K562 (cell line): Measurements from ENCODE around the gene TECPR2. TPM values are rescaled to one million over a fixed set of nuclear protein-coding genes. Genes with fewer than 3 reads are reported as not detected.

Source experiments
- ATAC-seq: fragments of 200-7000 bp; cut with Tn5 transposase; 3 replicates; pipeline ENCODE4 v1.9.1; 2020; ENCODE audit warnings: moderate library complexity
- BruUV-seq: library from RNA; stranded (reverse); fragments of 400-500 nt; replicated peaks from 2 replicates; lab custom pipeline; 2021; lab: Mats Ljungman, UMichigan
- CTCF ChIA-PET: fragments of 300-600 bp; formaldehyde crosslinking; extraction: SDS; loops from one replicate; lab custom pipeline; 2021; ENCODE audit warnings: low intra/inter-chr PET ratio; lab: Yijun Ruan, JAX
- POLR2A ChIA-PET: fragments of 300-600, 350-650 bp; sonication (Branson Sonifier 250); formaldehyde crosslinking; extraction: SDS; loops from one replicate; lab custom pipeline; 2021; ENCODE audit warnings: antibody characterized with exemption, inconsistent platforms; lab: Yijun Ruan, JAX
- DNase-seq, 4 experiments: peaks; one replicate each; pipeline versions ENCODE4 v3.0.0 to v3.0.0-alpha.2; 2011 to 2018; ENCODE audit warnings: low spot score in 3 of 4, mixed read lengths in 3 of 4; ENCODE audit errors: extremely low read depth in 1 of 4
- FAIRE-seq: peaks from 2 replicates; lab custom pipeline; 2011; peaks lifted over from hg19 to GRCh38; lab: Jason Lieb, UNC
- H2AFZ ChIP-seq: 2 replicates; pipeline ENCODE4 v1.6.0; 2011; ENCODE audit warnings: low read depth, low read length, control low read depth, inconsistent platforms
- H3K27ac ChIP-seq: fragments of 200-600 bp; 3 replicates; pipeline ENCODE4 v1.8.0; 2011; ENCODE audit warnings: low read depth, mild to moderate bottlenecking, control low read depth, inconsistent platforms, low read length, moderate library complexity, mixed read lengths; ENCODE audit errors: extremely low read depth
- H3K27me3 ChIP-seq, 2 experiments: fragments of 300-600 bp in 1 of 2; 2 replicates in 1 of 2; 3 replicates in 1 of 2; pipeline versions ENCODE4 v1.6.0 to v1.8.0; 2011; ENCODE audit warnings: inconsistent platforms in 2 of 2, low read length in 2 of 2, mild to moderate bottlenecking in 1 of 2, mixed read lengths in 1 of 2, moderate library complexity in 1 of 2; ENCODE audit not compliant: control insufficient read depth in 2 of 2, insufficient read depth in 2 of 2
- H3K36me3 ChIP-seq: fragments of 300-600 bp; 3 replicates; pipeline ENCODE4 v1.8.0; 2011; ENCODE audit warnings: mild to moderate bottlenecking, low read length, inconsistent platforms; ENCODE audit not compliant: control insufficient read depth, insufficient read depth
- H3K4me1 ChIP-seq, 2 experiments: fragments of 200-600 bp in 1 of 2; replicated peaks in 1 of 2; 2 replicates in 1 of 2; 3 replicates in 1 of 2; pipeline versions ENCODE4 v1.5.1 to v1.8.0; 2011; ENCODE audit warnings: inconsistent platforms in 2 of 2, low read length in 2 of 2, mild to moderate bottlenecking in 1 of 2, mixed read lengths in 1 of 2, moderate library complexity in 1 of 2; ENCODE audit not compliant: control insufficient read depth in 2 of 2, insufficient read depth in 2 of 2
- H3K4me2 ChIP-seq: 2 replicates; pipeline ENCODE4 v1.6.1; 2011; ENCODE audit warnings: low read length, control low read depth, inconsistent platforms, mixed read lengths; ENCODE audit not compliant: insufficient read depth
- H3K4me3 ChIP-seq: fragments of 200-600 bp; sonication (generic), shearing (Covaris generic); 2 replicates; pipeline ENCODE4 v1.5.1; 2016; ENCODE audit warnings: control low read depth, inconsistent platforms
- H3K79me2 ChIP-seq: fragments of 200-600 bp; 3 replicates; pipeline ENCODE4 v1.8.0; 2011; ENCODE audit warnings: low read length, inconsistent platforms; ENCODE audit not compliant: control insufficient read depth, insufficient read depth
- H3K9ac ChIP-seq, 2 experiments: 2 replicates each; pipeline versions ENCODE4 v1.6.0 to v1.6.1; 2011; ENCODE audit warnings: low read depth in 2 of 2, low read length in 2 of 2, control low read depth in 1 of 2, inconsistent platforms in 1 of 2, mild to moderate bottlenecking in 1 of 2, mixed read lengths in 1 of 2; ENCODE audit not compliant: insufficient read depth in 1 of 2
- H3K9me1 ChIP-seq: one replicate; pipeline ENCODE4 v1.6.0; 2011; ENCODE audit warnings: inconsistent platforms, mild to moderate bottlenecking, low read length, moderate library complexity; ENCODE audit not compliant: control insufficient read depth, insufficient read depth
- H3K9me3 ChIP-seq: replicated peaks from 2 replicates; pipeline ENCODE4 v1.5.1; 2011; ENCODE audit warnings: low read depth, low read length, inconsistent platforms; ENCODE audit not compliant: control insufficient read depth, insufficient read depth
- H4K20me1 ChIP-seq: replicated peaks from 2 replicates; pipeline ENCODE4 v1.6.1; 2011; ENCODE audit warnings: low read length, inconsistent platforms, mixed read lengths; ENCODE audit not compliant: control insufficient read depth, insufficient read depth
- FOXA3 ChIP-seq, 2 experiments: fragments of 450-650 bp in 1 of 2; sonication (generic) in 1 of 2; formaldehyde crosslinking; IDR thresholded peaks in 1 of 2; conservative IDR thresholded peaks in 1 of 2; 2 replicates each; pipeline versions ENCODE4 v1.4.0 to v1.8.0; 2020 to 2022; ENCODE audit warnings: mild to moderate bottlenecking in 2 of 2, missing genetic modification reagents in 1 of 2
- HINFP ChIP-seq: fragments of 450-650 bp; conservative IDR thresholded peaks from 2 replicates; pipeline ENCODE4 v1.6.1; 2016; ENCODE audit warnings: missing genetic modification characterization, low read depth, mild to moderate bottlenecking, control low read depth, missing compliant biosample characterization
- NCOA2 ChIP-seq, 2 experiments: fragments of 450-650 bp; IDR thresholded peaks; 2 replicates each; pipeline ENCODE4 v1.6.1; 2018; ENCODE audit warnings: mild to moderate bottlenecking in 2 of 2, moderate library complexity in 1 of 2; ENCODE audit not compliant: partially characterized antibody in 2 of 2
- NR2C2 ChIP-seq, 2 experiments: fragments of 200-800 bp in 1 of 2; sonication (Bioruptor generic) in 1 of 2; sonication (generic) in 1 of 2; formaldehyde crosslinking in 1 of 2; IDR thresholded peaks; 2 replicates each; pipeline versions ENCODE4 v1.6.1 to v1.8.0; 2016 to 2022; ENCODE audit warnings: mild to moderate bottlenecking in 1 of 2, missing compliant biosample characterization in 1 of 2, missing genetic modification characterization in 1 of 2, missing genetic modification reagents in 1 of 2
- PHF8 ChIP-seq: fragments of 200-600 bp; sonication (generic); IDR thresholded peaks from 2 replicates; pipeline ENCODE4 v1.6.1; 2012; ENCODE audit warnings: mixed run types, mild to moderate bottlenecking, inconsistent platforms, low read length, moderate library complexity, borderline replicate concordance
- POLR2G ChIP-seq: fragments of 200-400 bp; formaldehyde crosslinking; IDR thresholded peaks from 2 replicates; pipeline ENCODE4 v1.6.1; 2017; ENCODE audit warnings: low read depth, mild to moderate bottlenecking, antibody characterized with exemption, low read length, moderate library complexity
- PYGO2 ChIP-seq: fragments of 450-650 bp; IDR thresholded peaks from 2 replicates; pipeline ENCODE4 v1.6.1; 2016; ENCODE audit warnings: mild to moderate bottlenecking, missing genetic modification characterization, moderate library complexity, missing compliant biosample characterization
- RBFOX2 ChIP-seq: fragments of 200-400 bp; formaldehyde crosslinking; IDR thresholded peaks from 2 replicates; pipeline ENCODE4 v1.6.1; 2017; ENCODE audit warnings: low read depth, mild to moderate bottlenecking, low read length, moderate library complexity
- ZFX ChIP-seq: sonication (generic); formaldehyde crosslinking; IDR thresholded peaks from 2 replicates; pipeline ENCODE4 v1.8.0; 2022; ENCODE audit warnings: mild to moderate bottlenecking, missing genetic modification reagents, moderate library complexity
- ZNF561 ChIP-seq: fragments of 450-650 bp; formaldehyde crosslinking; conservative IDR thresholded peaks from 2 replicates; pipeline ENCODE4 v1.4.0; 2020; ENCODE audit warnings: mild to moderate bottlenecking, moderate library complexity
- whole genome bisulfite sequencing: fragments of 100-300 bp; shearing (Covaris generic); methylation state at CpG from one replicate; pipeline ENCODE4 v1.1.6; 2016; ENCODE audit warnings: low coverage, mixed read lengths; ENCODE audit not compliant: insufficient coverage; ENCODE audit errors: missing lambda C conversion rate; 5-methylcytosine and 5-hydroxymethylcytosine counted together
- in situ Hi-C: fragments of 300-500 bp; cut with MboI; formaldehyde crosslinking; loops from 4 replicates; pipeline ENCODE4 v1.15.0; 2018; ENCODE audit warnings: inconsistent platforms, mixed read lengths
- intact Hi-C: fragments of 100-400 bp; cut with micrococcal nuclease; formaldehyde crosslinking; loops from 2 replicates; pipeline ENCODE4 v1.14.2; 2022
- polyA plus RNA-seq, 8 experiments: library from polyadenylated mRNA; depleted of rRNA in 4 of 8; stranded (reverse) in 5 of 8; unstranded in 3 of 8; fragments of >200 nt; fragmentation: Nextera tagmentation in 2 of 8; fragmentation: Illumina TruSeq in 1 of 8; extraction: Ambion mirVana in 2 of 8; extraction: Trizol in 1 of 8; gene quantifications; 2 replicates each; pipeline versions ENCODE4 v1.2.1 to v1.2.3, GENCODE V29; 2011 to 2014; ENCODE audit warnings: inconsistent platforms in 1 of 8, missing spikeins in 1 of 8
- total RNA-seq, 7 experiments: library from RNA; depleted of rRNA in 6 of 7; stranded (reverse); fragments of >200 nt in 6 of 7; fragmentation: Illumina TruSeq in 2 of 7; extraction: Trizol in 2 of 7; gene quantifications; 2 replicates each; pipeline versions ENCODE4 v1.2.1 to v1.2.3, GENCODE V29; 2011 to 2021; ENCODE audit warnings: low replicate concordance in 1 of 7

Gene TECPR2
- total and polyA plus RNA-seq, 9 of the 15 experiments (the other 6 are each of a cell fraction or from before 2014, with no cell fraction given): 0.04 to 3.0 (median 0.83) TPM

GRCh38 chr14:102320033-102320660 lies 42.6 kb upstream of the TECPR2 start:
- Histone ChIP-seq H3K4me1 (peaks cover 20 to 21% of the 10 kb centered on the region in 2 experiments; a peak in 4 of 5 replicates), H3K9ac (peak overlapping the region; percentile 91 to 97), H3K27me3 (no peaks in the 10 kb centered on the region), H3K9me3 (no peaks in the 10 kb centered on the region), H3K27ac (peak overlapping the region; percentile 76), H3K9me1 (no peaks in the 10 kb centered on the region)
- POLR2A ChIA-PET: interaction anchor here (0.6 kb wide), 1 partner anchor 325 kb away, joined by 3 read pairs; no protein-coding TSS in a partner anchor
- BruUV-seq: no TSS peak
- in situ Hi-C loops: loop anchor here (10.0 kb wide), 1 partner anchor 195 kb away; no protein-coding TSS in a partner anchor
- ATAC-seq: no peak
- DNase-seq: peak; percentile 19 to 63 (median 44)
- TF ChIP-seq ZFX (CRISPR knock-in tag) (peak; percentile 69), RBFOX2 (0 out of 2 replicates have a peak, but pooled peaks have one; percentile 3), POLR2G (peak; percentile 41; the same call in 1 of the 2 replicates), PYGO2 (tag) (no peak), NCOA2 (IDR thresholded peaks at IDR 0.05; ENCODE audit: partially characterized antibody in 2 of 2) (no peak), ZNF561 (no peak), FOXA3 (CRISPR knock-in tag; conservative IDR thresholded peaks at IDR 0.05 in 1 of 2, IDR thresholded peaks at IDR 0.05 in 1 of 2) (0 out of 4 replicates have a peak, but pooled peaks of 1 of the 2 experiments have one; percentile 31), HINFP (no peak), PHF8 (peak; percentile 59; the same call in 1 of the 2 replicates), NR2C2 (CRISPR knock-in tag; IDR thresholded peaks at IDR 0.05) (no peak), NR2C2 (tag; IDR thresholded peaks at IDR 0.05) (0 out of 2 replicates have a peak, but pooled peaks have one; percentile 24)
- TF ChIP-seq, all 486 proteins: peak for 6
- WGBS: 6% methylated on average over 12 of the region's 30 CpGs
- CTCF ChIA-PET: no interaction called here
- no peak for FAIRE-seq
- peaks cover 15% of the 10 kb centered on the region for H3K79me2 ChIP-seq
- intact Hi-C loops: no loop called here
- H3K4me2 ChIP-seq: peak overlapping the region; percentile 91
- peak overlapping the region; percentile 44 for H2AFZ ChIP-seq
- H4K20me1 ChIP-seq: no peaks in the 10 kb centered on the region
- H3K4me3 ChIP-seq: peak overlapping the region; percentile 84
- H3K36me3 ChIP-seq: peaks cover 14% of the 10 kb centered on the region; the same call in 2 of the 3 replicates
